GM18870 (cell line): ENCODE results near the gene GNG12.
"Not testable (repeated sequence)": the region's sequence is repeated elsewhere in the genome, so short reads cannot be mapped to it uniquely, and the experiment has no call there.

Source experiments
- ATAC-seq: cut with Tn5 transposase; IDR thresholded peaks from one replicate; pipeline ENCODE4 v1.9.1; 2021; ENCODE audit warnings: moderate library complexity; ENCODE audit not compliant: unreplicated experiment

GNG12 gene

DNA sequence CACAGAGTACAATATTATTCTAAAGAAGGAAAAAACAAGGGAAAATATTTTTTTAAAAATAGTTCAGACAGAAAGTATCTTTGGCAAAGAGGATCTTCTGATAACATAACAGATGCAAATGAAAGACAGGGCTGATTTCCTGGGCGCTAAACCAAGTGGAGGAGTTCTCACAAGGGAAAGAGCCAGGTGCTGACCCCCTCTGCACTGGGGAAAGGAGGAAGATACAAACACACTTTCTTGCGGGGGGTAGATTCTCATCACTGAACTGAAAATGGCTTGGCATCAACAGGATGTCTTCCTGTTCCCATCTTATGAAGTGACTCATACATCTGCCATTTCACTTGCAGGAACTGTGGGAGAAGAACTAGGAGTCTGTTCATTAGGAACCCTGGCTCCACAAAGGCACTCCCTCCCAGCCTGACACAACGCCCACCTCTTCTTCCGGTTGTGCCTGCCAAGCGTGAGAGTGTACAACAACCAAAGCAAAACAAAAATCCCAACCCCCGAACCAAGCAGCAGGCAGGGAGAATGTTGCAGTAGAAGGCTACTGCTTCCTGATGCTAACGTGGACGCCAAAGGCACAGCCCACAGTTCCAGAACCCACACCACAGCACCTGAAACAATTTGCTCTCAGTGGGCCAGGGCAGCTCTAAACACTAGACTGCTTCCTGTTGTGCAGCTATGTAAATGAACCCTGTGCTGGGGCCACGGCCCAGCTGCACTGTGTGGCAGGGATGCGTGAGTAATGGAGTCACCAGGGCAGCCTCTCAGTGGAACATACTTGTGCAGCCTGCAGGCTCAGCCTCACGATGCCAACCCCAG lies 97.2 kb downstream of the GNG12 start:
- ATAC-seq: peak; percentile 90

DNA sequence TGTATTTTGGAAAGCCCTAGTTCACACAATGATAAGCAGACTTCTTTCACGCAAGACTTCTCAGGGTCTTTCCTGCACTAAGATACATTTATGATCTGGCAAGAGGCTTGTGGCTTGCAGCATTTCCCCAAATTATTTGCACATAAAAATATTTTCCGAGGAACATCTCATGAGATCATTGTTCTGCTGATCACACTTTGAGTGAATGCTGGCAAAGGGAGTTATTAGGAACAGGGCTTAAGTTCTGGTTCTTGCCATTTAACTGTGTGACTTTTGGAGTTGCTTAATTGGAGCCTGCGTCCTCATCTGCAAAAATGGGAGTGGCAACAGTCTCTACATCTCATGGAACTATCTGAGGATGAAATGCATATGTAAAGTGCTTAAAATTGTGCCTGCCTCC lies 98.1 kb downstream of the GNG12 start:
- ATAC-seq: no peak

DNA sequence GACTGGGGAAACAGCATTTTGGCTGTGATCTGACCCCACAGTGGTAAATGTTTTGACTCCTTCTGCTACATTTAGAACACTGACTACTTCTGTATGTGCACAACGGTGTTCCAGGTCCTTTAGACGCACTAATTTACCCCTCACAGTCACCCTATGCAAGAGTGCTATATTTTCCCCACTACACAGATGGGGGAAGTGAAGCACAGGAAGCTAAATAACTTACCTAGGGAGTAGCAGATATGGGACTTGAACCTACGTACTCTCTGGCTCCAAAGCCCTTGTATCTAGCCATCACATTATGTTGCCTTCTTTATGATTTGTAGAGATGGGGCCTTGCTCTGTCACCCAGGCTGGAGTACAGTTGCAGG lies 99.0 kb downstream of the GNG12 start:
- no peak for ATAC-seq

DNA sequence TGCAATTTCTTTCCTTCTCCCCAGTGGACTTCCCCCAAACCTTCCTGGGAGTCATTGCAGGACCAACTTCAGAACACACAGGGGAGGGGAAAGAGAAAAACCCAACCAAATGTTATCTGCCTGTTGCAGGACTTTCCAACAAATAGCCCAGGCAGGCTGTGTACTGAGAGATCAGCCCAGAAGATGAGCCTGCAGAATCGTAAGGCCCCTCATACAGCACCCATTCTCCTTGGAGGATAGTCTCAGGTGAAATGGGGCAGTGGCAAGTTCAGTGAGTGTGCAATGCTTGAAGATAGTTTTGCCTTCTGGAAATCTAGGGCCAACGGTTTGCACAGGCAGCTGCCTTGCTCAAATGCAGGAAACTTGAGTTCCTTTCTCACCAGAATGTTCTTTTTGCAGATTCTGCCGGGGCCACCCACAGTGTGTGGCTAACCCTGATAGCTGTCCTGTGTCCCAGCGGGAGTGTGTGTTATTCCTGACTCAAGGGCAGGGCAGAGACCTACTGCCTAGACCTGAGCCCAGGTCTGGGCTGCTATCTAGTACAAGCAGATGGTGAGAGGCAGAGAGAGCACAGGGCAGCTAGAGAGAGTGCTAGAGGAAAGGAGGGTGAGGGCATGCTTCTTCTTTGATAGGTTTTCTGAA lies 99.5 kb downstream of the GNG12 start:
- ATAC-seq: no peak

DNA sequence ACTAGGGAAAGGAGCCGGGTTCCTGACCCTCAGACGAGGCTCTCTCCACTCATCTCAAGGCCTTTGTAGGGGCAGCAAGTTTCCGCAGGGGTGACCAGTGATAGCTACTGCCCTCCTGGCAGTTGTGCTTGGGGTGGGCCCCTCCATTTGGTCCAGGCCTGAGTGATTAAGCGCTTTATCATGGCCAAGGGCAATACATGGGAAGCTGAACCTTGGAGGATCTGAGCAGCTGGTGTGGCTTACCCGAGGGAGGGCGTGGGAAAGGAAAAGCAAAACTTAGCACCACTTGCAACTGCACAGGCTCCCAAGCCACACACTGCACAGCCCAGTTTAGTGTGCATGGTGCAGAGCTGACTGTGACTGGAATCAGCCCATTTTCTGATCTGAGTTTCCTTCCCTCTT lies 100.5 kb downstream of the GNG12 start:
- ATAC-seq: peak; percentile 36

DNA sequence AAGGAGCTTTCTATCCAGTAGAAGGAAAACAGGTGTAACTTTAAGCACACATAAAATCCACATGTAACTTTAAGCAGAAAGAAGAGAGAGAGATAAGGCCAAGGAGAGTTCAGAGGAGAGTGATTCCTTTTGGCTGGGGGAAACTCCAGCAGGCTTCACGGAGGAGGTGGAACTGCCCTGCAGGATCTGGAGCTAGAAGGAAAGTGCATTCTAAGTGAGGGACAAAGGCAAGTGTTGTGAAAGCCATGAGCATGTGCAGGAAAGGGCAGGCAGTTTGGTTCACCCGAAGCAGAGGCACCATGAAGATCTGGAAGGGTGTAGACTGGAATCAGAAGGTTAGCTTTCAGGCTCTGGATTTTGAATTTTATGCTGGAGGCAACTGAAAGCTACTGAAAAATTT lies 101.9 kb downstream of the GNG12 start:
- ATAC-seq: no peak

DNA sequence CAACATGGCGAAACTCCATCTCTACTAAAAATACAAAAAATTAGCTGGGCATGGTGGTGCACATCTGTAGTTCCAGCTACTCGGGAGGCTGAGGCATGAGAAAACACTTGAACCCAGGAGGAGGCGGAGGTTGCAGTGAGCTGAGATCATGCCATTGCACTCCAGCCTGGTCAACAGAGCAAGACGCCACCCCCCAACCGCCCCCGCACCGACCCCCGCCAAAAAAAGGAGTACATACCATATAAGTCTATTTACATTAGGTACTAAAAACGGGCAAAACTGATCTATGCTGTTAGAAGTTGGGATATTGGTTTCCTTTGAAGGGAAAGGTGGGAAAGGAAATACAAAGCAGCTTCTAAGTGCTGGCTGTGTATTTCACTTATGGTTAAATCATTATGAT lies 103.0 kb downstream of the GNG12 start:
- ATAC-seq: not testable (repeated sequence)

DNA sequence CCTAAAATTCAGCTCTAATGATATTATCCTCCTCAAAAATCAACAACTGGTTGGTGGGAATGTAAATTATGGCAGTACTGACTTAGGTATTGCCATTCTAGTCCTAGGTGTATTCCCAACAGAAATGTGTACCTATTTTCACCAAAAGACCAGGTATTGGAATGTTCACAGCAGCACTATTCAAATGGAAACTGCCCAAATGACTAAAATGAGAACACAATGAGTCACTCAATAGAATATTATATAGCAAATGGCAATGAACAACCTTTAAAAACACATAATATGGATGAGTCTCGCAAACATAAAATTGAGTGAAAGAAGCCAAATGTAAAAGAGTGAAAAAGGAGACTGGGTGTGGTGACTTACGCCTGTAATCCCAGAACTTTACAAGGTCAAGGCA lies 103.4 kb downstream of the GNG12 start:
- ATAC-seq: peak; percentile 40

DNA sequence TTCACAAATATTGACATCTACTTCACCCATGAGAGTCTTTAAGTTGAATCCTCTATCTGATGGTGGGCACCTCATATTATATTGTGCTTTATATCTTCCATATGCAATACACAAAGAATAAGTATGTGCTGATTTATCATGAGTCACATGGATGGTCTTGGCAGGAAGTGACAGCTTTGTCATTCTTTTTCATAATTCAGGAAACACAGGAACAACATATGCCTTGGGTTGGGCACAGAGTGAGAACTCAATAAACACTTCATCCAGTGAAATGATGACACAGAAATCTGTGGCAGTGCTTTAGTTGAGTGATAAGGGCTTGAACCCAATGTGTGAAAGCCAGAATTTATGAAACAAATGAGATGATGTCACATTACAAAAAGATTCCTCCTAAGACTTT lies 107.0 kb downstream of the GNG12 start:
- ATAC-seq: no peak

DNA sequence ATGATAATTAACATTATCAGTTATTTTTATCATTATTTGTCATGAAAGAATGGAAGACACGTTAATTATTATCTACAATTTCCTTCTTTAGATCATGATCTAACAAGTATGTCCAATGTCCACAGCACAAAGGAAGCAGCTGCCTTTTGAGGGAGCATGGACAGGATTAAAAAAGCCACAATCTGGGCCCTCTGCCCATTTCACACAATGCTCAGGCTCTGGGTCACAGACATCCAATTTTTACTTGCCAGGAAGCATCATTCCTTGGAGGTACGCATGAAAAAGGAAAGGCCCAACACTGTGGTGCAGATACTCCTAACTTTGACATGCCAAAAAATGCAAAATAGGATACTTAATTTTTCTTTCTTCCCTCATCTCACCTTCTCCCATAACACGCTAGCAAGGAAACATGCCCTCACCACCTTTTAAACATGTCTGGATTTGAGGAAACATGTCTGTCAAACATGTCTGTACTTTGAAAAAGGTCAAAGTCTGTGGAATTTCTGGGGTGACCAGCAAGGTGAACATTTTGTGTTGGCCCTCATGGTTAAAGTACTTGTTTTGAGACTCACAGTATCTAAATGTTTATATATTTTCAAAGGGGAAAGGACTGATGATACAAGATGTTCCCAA lies 108.2 kb downstream of the GNG12 start:
- no peak for ATAC-seq

DNA sequence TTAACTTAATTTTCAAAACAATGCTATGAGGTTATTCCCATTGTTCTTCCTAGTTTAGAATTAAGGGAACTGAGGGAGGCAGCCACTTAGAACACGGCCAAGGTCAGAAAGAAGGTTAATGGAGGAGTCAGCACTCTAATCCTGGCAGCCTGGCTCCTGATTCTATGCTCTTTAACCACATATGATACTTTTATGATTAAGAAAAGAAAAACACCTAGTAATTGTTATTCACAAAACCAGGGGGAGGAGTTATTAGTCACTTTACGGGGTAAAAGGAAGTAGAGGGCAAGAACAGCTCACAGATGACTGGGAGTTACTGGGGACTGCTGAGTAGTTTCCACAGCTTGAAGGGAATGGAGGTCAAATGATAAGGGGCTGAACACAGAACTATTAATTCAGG lies 109.6 kb downstream of the GNG12 start:
- ATAC-seq: peak; percentile 71

DNA sequence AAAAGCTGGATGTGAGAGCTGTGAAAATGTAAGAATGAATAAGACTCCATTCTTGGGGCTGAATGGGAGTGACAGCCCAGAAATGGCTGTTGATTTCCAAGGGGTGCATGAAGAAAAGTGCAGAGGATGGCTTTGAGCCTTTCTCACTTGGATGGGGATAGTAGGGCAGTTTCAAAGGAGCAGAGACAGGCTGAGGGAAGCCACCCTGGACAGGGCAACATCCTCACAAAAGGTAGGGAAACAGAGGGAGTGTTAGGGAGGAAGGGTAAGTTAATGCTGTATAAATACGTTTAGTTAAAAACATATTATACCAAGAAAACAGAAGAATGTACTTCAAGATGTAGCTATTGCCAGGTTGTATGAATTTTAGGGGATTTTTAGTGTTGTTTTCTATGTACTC lies 110.1 kb downstream of the GNG12 start:
- no peak for ATAC-seq

DNA sequence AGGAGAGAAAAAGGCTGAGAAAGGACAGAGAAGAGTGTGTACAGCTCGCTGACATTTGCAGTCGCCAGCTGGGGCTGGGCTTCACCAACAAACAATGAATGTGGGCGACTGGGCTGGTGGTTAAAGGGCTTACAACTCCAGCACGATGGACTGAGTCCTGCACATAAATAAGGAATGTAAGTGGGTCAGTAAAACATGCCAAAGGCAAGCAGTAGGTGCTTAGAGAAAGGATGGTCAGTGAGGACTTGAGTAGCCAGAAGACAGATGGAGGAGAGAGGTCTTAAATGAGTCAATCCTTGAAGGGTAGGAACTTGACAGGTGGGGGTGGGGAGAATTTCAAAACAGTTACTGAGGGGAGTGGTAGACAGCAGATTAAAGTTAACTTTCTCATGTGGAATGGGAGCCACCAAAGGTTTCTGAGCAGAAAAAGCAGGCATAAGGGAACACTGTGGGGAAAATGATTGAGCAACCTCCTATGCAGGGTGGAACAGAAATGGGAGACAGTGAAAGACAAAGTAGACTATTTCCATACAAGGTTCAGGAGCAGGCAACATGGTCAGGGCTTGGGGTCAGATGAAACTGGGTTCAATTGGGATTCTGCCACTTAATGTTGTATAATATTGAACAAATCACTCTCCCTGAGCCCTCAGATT lies 110.8 kb downstream of the GNG12 start:
- ATAC-seq: no peak

DNA sequence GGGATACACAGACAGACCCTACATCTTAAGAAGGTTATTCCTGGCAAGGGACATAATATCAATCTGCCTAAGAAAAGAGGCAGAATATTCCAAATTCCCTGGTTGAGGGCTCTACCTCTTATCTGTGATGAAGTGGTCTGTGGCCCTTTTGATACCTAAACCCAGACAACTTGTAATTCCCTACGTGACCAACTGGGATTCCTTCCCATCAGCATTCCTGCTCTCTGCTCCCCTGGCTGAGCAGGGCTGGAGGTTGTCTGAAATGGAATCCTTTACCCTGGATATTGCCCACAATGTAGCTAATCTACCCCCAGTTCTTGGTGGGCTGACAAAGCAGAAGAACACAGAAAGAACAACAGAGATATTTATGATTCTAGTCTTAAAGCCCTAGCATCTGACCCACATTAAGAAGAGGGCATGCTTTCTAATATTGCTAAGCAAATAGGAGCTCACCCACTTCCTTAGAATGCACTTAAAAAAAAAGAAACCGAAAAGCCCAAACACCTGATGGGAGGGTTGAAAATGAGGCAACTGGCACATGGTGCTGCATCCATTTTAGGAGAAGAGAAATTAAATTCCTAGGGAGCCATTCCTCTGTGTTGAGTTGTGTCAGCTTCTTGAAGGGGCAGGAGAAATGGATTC lies 111.5 kb downstream of the GNG12 start:
- ATAC-seq: no peak

DNA sequence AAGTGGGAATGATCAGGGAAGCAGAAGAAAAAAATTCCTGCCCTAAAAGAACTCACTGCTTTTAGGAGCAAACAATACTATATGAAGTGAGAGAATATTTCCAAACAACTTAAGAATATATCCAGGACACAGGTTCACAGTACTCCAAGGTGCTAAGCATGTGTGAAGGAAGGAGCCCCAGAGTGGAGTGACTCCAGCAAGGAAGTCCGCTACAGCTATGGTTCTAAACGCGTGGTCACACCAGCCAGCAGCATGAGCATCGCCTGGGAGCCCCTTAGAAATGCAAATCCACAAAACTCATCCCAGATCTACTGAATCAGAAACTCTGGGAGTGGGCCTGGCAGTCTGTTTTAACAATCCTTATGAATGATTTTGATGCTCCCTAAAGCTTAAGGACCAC lies 112.2 kb downstream of the GNG12 start:
- no peak for ATAC-seq

DNA sequence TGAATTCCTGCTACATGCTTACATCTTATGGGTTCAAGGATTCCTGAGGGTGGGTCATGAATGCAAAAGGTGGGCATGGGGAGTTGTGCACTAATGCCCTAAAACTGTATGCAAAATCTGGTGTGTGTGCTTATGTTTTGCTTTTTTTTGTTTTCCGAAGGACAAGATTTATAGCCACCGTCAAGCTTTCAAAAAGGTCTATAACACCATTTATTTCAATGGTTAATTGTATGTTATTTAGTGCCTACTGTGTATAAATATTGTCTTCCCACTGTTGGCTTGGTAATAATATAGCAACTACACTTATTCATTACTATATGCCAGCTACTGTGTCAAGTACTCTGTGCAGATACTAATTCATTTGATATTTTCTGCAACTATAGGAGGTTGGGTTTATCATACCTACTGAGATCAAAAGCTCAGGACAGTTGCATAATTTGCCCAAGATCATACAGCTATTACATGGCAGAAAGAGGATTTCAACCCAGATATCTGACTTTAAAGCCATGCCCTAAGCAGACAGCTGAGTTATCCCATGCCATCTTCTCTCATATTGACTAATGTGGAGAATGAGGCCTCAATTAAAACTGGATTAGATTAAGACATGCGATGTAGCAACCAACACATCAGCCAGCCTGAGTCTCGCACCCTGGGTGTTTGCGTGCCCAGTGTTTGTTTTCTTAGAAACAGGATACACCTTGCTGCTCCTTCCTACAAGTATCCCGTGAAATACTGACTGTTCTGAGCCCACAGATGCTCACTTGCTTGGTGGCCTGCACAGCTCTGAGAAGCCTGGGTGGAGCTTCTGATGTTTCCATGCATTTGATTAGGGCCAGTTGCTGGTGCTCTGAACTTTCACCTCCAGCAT lies 113.7 kb downstream of the GNG12 start:
- no peak for ATAC-seq

DNA sequence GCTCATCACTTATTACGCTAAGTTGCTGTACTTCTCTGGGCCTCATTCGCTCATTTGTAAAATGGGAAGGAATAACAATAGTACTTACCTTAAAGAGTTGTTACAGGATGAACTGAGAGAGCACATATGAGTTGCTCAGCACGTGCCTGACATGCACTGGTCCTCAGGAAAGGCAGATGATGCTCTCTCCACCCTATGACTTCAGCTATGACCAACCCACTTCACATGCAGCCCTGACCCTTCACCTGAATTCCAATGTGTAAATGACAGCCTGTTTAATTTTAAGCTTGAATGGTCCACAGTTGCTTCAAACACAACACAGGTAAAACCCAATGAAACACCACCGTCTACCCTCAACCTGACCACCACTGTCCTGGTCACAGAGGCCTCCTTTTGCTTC lies 115.4 kb downstream of the GNG12 start:
- no peak for ATAC-seq

DNA sequence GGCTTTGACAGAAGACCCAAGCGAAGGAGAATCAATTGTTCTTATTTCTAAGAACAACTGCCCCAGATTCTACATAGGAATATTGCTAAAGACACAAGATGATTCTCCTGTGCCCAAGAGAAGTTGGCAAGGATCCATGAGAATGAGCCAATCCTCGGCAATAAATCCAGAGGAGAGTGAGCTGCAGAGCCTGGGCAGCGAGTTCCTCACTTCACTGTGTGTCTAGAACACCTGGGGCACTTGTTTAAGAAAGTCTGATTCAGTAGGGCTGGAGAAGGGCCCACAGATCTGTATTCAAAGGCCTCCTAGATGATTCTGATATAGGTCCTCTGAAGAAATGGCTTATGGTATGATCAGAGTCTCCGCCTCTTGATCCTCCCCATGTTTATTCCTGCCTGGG lies 116.5 kb downstream of the GNG12 start:
- no peak for ATAC-seq

DNA sequence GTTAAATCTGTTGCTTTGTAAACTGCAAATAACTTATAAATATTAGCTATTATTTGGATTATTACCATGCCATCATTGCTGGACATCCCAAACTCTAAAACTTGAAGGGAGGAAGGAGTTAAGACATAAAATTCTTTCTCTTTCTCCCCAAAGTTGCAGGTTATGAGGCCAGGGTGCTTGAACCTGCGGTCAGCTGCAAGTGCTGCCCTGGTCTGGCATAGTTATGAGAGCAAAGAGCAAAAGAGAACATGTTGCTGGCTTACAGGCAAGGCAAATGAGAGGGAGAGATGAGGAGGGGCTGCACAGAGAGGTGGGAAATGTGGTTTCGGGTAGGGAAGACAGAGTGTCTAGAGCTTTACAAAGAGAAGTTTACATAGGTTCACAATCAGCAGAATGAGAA lies 117.4 kb downstream of the GNG12 start:
- no peak for ATAC-seq
